ENCODE results near the gene CLSTN1. TPM values are rescaled to one million over a fixed set of nuclear protein-coding genes. Genes with fewer than 3 reads are reported as not detected.
A peak's percentile ranks its signal among the peaks of the same experiment; 100 is the strongest.

The CLSTN1 gene
- total RNA-seq, 1 experiment from 2014 or later, result 100 TPM

DNA sequence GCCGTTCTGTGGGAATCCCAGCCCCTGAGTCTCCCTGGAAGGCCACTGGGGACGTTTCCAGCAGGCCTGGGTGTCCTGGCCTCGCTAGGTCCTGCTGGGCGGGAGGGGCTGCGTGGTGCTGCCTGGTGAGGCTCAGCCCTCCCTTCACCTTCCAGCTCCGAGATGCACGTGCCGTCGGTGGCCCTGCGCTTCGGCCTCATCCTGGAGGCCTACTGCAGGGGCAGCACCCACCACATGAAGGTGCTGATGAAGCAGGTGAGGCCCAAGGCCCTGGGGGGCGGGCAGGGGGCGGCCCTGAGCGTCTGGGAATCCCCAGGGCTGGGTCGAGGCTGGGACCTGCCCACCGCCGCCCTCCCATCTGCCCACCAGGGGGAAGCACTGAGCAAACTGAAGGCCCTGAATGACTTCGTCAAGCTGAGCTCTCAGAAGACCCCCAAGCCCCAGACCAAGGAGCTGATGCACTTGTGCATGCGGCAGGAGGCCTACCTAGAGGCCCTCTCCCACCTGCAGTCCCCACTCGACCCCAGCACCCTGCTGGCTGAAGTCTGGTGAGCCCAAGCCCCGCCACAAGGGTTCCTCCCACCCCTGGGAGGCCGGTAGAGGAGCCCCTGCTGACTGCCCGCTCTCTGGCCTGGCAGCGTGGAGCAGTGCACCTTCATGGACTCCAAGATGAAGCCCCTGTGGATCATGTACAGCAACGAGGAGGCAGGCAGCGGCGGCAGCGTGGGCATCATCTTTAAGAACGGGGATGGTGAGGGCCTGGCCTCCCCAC, 102.0 kb downstream of the CLSTN1 start:
- no peak overlapping the region for H3K14ac ChIP-seq (ENCODE audit: insufficient read depth, low read length)
- no peak overlapping the region for H3K4me2 ChIP-seq (ENCODE audit: insufficient read depth, insufficient read length, low read length)
- peaks cover 6% of the 10 kb centered on the region in 2 experiments; a peak in 4 of 5 replicates for H3K9me3 Mint-ChIP-seq
- peak overlapping the region in 1 of 3 experiments; percentile 64; a peak in 1 of 7 replicates for H3K27ac Mint-ChIP-seq
- no CpG with 5 or more reads among the region's 29 CpGs for WGBS (ENCODE audit: extremely low coverage, insufficient read length, low lambda C conversion rate)
- no peak overlapping the region for H4K91ac ChIP-seq (ENCODE audit: insufficient read length, low read depth, low read length)
- H2AFZ ChIP-seq (ENCODE audit: low read length), result no peak overlapping the region
- H3T11ph ChIP-seq (ENCODE audit: low read length), result no peak overlapping the region
- peak; percentile 97 for TF ChIP-seq CTCF (conservative IDR thresholded peaks at IDR 0.05)
- no peak overlapping the region for H4K5ac ChIP-seq (ENCODE audit: insufficient read length, low read depth, low read length)
- no peak overlapping the region for H3K23ac ChIP-seq (ENCODE audit: insufficient read length, low read depth, low read length)
- no peak overlapping the region for H3K27ac ChIP-seq (ENCODE audit: insufficient read length, low read depth, low read length)
- no peak overlapping the region for H2BK15ac ChIP-seq (ENCODE audit: low read depth, low read length)
- H3K27me3 Mint-ChIP-seq (ENCODE audit: low read depth), result no peaks in the 10 kb centered on the region; the same call in 1 of the 2 replicates
- H3K9ac ChIP-seq (ENCODE audit: extremely low read depth, insufficient read length, low read length), result no peak overlapping the region
- H3K4me1 Mint-ChIP-seq, result peaks cover 13 to 20% of the 10 kb centered on the region in 2 experiments
- H3K27me3 ChIP-seq (ENCODE audit: insufficient read depth, low read length), result no peaks in the 10 kb centered on the region
- H3K79me1 ChIP-seq (ENCODE audit: insufficient read depth, low read depth, low read length, poor library complexity, severe bottlenecking), result no peaks in the 10 kb centered on the region
- H2BK5ac ChIP-seq (ENCODE audit: insufficient read length, low read length), result no peak overlapping the region
- H3K4me3 Mint-ChIP-seq, result no peak overlapping the region
- H3K36me3 Mint-ChIP-seq (ENCODE audit: insufficient read depth in 1 of 3, low read depth in 3 of 3), result peaks cover 18 to 34% (median 27%) of the 10 kb centered on the region in 3 experiments
- no peak overlapping the region for H2BK20ac ChIP-seq (ENCODE audit: low read depth, low read length, poor library complexity, severe bottlenecking)
- H3K23me2 ChIP-seq (ENCODE audit: insufficient read length, low read depth, low read length, poor library complexity, severe bottlenecking), result peaks cover 3% of the 10 kb centered on the region
- no peak overlapping the region for H2AK5ac ChIP-seq (ENCODE audit: insufficient read length, low read length)
- H3K9me3 ChIP-seq (ENCODE audit: control insufficient read depth, low read depth, low read length), result no peaks in the 10 kb centered on the region
- H3K18ac ChIP-seq (ENCODE audit: insufficient read length, low read depth, low read length), result peak overlapping the region; percentile 37
- H4K20me1 ChIP-seq (ENCODE audit: control insufficient read depth, insufficient read depth, insufficient read length), result no peaks in the 10 kb centered on the region
- H4K8ac ChIP-seq (replicated peaks; ENCODE audit: insufficient read length, low read depth, low read length), result no peak overlapping the region
- H3K4me1 ChIP-seq (ENCODE audit: insufficient read depth, low read length), result peaks cover 3% of the 10 kb centered on the region; the same call in 1 of the 2 replicates
- DNase-seq, result peak; percentile 90
- no peak overlapping the region for H3K56ac ChIP-seq (ENCODE audit: insufficient read length, low read depth, low read length)
- no peaks in the 10 kb centered on the region for H3K79me2 ChIP-seq (ENCODE audit: insufficient read depth, low read length)
- H2BK12ac ChIP-seq (ENCODE audit: insufficient read length, low read depth, low read length), result no peak overlapping the region
- H3K4ac ChIP-seq (ENCODE audit: low read depth, low read length), result no peak overlapping the region
- no peak overlapping the region for H2BK120ac ChIP-seq (ENCODE audit: low read depth, low read length, poor library complexity, severe bottlenecking)
